Neural progenitor cell (in vitro differentiated cells): ENCODE data around the gene ANLN. TPM values are rescaled to one million over a fixed set of nuclear protein-coding genes. Genes with fewer than 3 reads are reported as not detected.

Experiments used
- DNase-seq: peaks from one replicate; pipeline ENCODE4 v3.0.0-alpha.2; 2016; ENCODE audit warnings: low spot score
- H2AFZ ChIP-seq: fragments of 200-600 bp; sonication (generic); replicated peaks from 2 replicates; pipeline ENCODE4 v1.6.1; 2016; ENCODE audit warnings: antibody characterized with exemption
- H3F3A ChIP-seq: fragments of 200-600 bp; sonication (generic); 2 replicates; pipeline ENCODE4 v1.6.1; 2016; ENCODE audit warnings: antibody characterized with exemption, low read depth
- H3K27ac ChIP-seq: fragments of 200-600 bp; sonication (generic); 2 replicates; pipeline ENCODE4 v1.5.1; 2016; ENCODE audit warnings: mild to moderate bottlenecking
- H3K27me3 ChIP-seq: fragments of 200-600 bp; sonication (generic); 2 replicates; pipeline ENCODE4 v1.6.1; 2016; ENCODE audit warnings: mild to moderate bottlenecking, moderate library complexity
- H3K36me3 ChIP-seq: fragments of 200-600 bp; sonication (generic); 2 replicates; pipeline ENCODE4 v1.5.1; 2016
- H3K4me1 ChIP-seq: fragments of 200-600 bp; sonication (generic); 2 replicates; pipeline ENCODE4 v1.6.1; 2016; ENCODE audit warnings: mixed run types
- H3K4me2 ChIP-seq: fragments of 200-600 bp; sonication (generic); 2 replicates; pipeline ENCODE4 v1.6.1; 2016
- H3K4me3 ChIP-seq: fragments of 200-600 bp; sonication (generic); 2 replicates; pipeline ENCODE4 v1.5.1; 2016
- H3K79me2 ChIP-seq: fragments of 200-600 bp; sonication (generic); 2 replicates; pipeline ENCODE4 v1.6.1; 2016; ENCODE audit warnings: low read depth
- H3K9ac ChIP-seq: fragments of 200-600 bp; sonication (generic); 2 replicates; pipeline ENCODE4 v1.6.1; 2016
- H3K9me3 ChIP-seq: fragments of 200-600 bp; sonication (generic); 2 replicates; pipeline ENCODE4 v1.5.1; 2016; ENCODE audit warnings: low read depth
- H4K20me1 ChIP-seq: fragments of 200-600 bp; sonication (generic); 2 replicates; pipeline ENCODE4 v1.6.1; 2016; ENCODE audit warnings: low read depth
- H3K27ac Mint-ChIP-seq: 3 replicates; pipeline ENCODE4 v1.8.0; 2021; ENCODE audit warnings: mixed read lengths
- H3K27me3 Mint-ChIP-seq: 2 replicates; pipeline ENCODE4 v1.8.0; 2022; ENCODE audit warnings: low read depth, mild to moderate bottlenecking, inconsistent platforms, moderate library complexity, mixed read lengths; ENCODE audit not compliant: insufficient read depth
- H3K36me3 Mint-ChIP-seq: 3 replicates; pipeline ENCODE4 v1.8.0; 2021; ENCODE audit warnings: mixed read lengths
- H3K4me1 Mint-ChIP-seq: 3 replicates; pipeline ENCODE4 v1.8.0; 2021; ENCODE audit warnings: mixed read lengths
- H3K4me3 Mint-ChIP-seq: 3 replicates; pipeline ENCODE4 v1.8.0; 2021; ENCODE audit warnings: mild to moderate bottlenecking, moderate library complexity, mixed read lengths
- H3K9me3 Mint-ChIP-seq: 3 replicates; pipeline ENCODE4 v1.8.0; 2020; ENCODE audit warnings: mixed read lengths
- CTCF ChIP-seq: fragments of 200-600 bp; sonication (generic); IDR thresholded peaks from 2 replicates; pipeline ENCODE4 v1.5.1; 2017; ENCODE audit warnings: antibody characterized with exemption, mild to moderate bottlenecking
- EZH2 ChIP-seq: fragments of 200-600 bp; sonication (generic); IDR thresholded peaks from 2 replicates; pipeline ENCODE4 v1.6.1; 2017; ENCODE audit warnings: antibody characterized with exemption, mild to moderate bottlenecking, moderate library complexity
- EZH2phosphoT487 ChIP-seq: fragments of 200-600 bp; sonication (generic); IDR thresholded peaks from 2 replicates; pipeline ENCODE4 v1.6.1; 2017; ENCODE audit warnings: antibody characterized with exemption
- total RNA-seq: library from RNA; depleted of rRNA; stranded (reverse); fragments of >200 nt; gene quantifications from 2 replicates; pipeline ENCODE4 v1.2.3, GENCODE V29; 2015; ENCODE audit warnings: low replicate concordance

The ANLN gene
- total RNA-seq, 1 donor from 2014 or later: 176 TPM

DNA sequence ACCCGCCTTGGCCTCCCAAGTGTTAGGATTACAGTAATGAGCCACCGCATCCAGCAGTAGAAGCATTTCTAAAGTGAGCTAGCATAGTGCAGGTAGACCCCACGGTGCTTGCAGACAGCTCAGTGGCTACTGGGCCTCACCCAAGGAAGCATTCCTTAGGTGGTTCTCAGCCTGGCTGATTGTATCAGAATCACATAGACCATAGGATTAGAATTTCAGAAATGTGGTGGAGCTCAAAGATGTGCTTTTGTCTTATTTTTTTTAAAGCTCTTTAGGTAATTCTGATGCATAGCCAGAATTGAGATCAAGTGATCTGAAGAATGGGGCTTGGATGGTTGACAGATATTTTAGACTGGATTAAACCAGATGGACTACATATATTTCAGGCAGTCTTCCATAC, 10.9 kb downstream of the ANLN start:
- H3K9me3 Mint-ChIP-seq: peaks cover under 1% of the 10 kb centered on the region
- no peak overlapping the region for H3K4me3 Mint-ChIP-seq
- H3K4me1 Mint-ChIP-seq: no peaks in the 10 kb centered on the region
- Histone ChIP-seq H3K4me3 (no peak overlapping the region), H3K4me1 (no peaks in the 10 kb centered on the region), H3K27me3 (no peaks in the 10 kb centered on the region), H3K79me2 (peaks cover 43% of the 10 kb centered on the region), H3K9ac (no peak overlapping the region), H3F3A (peaks cover 10% of the 10 kb centered on the region), H2AFZ (no peak overlapping the region), H3K36me3 (peaks cover 47% of the 10 kb centered on the region), H3K9me3 (no peaks in the 10 kb centered on the region), H3K27ac (no peak overlapping the region), H4K20me1 (peaks cover 12% of the 10 kb centered on the region), H3K4me2 (no peak overlapping the region)
- H3K27ac Mint-ChIP-seq: no peak overlapping the region
- DNase-seq: no peak
- TF ChIP-seq CTCF (no peak), EZH2phosphoT487 (no peak), EZH2 (no peak)
- no peaks in the 10 kb centered on the region for H3K27me3 Mint-ChIP-seq
- H3K36me3 Mint-ChIP-seq: peaks cover 40% of the 10 kb centered on the region

GRCh38 chr7:36403452-36403851, 13.8 kb downstream of the ANLN start:
- Mint-ChIP-seq H3K4me1 (no peaks in the 10 kb centered on the region), H3K27ac (no peak overlapping the region), H3K9me3 (no peaks in the 10 kb centered on the region), H3K36me3 (peaks cover 34% of the 10 kb centered on the region), H3K4me3 (no peak overlapping the region), H3K27me3 (no peaks in the 10 kb centered on the region)
- DNase-seq: no peak
- no peak overlapping the region for H3K4me2 ChIP-seq
- no peak overlapping the region for H2AFZ ChIP-seq
- H4K20me1 ChIP-seq: peaks cover 12% of the 10 kb centered on the region
- no peaks in the 10 kb centered on the region for H3K4me1 ChIP-seq
- no peaks in the 10 kb centered on the region for H3K9me3 ChIP-seq
- peaks cover 35% of the 10 kb centered on the region for H3K79me2 ChIP-seq
- H3K27ac ChIP-seq: no peak overlapping the region
- TF ChIP-seq EZH2: no peak
- TF ChIP-seq EZH2phosphoT487: no peak
- no peak overlapping the region for H3K4me3 ChIP-seq
- H3F3A ChIP-seq: peaks cover 11% of the 10 kb centered on the region
- peaks cover 45% of the 10 kb centered on the region for H3K36me3 ChIP-seq
- H3K9ac ChIP-seq: no peak overlapping the region
- no peaks in the 10 kb centered on the region for H3K27me3 ChIP-seq

DNA sequence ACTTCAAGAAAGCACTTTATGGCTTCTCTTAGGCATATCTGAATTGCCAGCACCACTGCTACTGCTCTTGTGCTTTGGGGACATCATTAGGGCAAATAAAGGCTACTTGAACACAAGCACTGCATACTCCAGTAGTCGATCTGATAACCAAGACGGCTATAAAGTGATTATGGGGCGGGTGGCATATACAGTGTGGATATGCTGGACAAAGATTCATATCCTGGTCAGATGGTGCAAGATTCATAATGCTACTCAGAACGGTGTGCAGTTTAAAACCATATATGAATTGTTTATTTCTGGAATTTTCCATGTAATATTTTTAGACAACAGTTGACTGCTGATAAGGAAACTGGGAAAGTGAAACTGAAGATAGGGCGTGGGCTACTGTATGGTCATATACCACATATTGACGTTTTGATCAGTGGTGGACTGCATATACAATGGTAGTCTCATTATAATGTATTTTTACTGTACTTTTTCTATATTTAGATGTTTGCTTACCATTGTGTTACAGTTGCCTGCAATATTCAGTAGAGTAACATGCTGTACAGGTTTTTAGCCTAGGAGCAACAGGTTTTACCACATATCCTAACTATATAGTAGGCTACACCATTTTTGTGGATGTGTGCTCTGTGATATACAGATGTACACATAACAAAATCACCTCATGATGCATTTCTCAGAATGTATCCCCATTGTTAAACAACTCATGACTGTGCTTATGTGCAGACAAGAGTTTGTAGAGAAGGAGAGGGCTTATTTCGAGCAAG, 15.2 kb downstream of the ANLN start:
- Histone ChIP-seq H3K9me3 (no peaks in the 10 kb centered on the region), H3K36me3 (peaks cover 35% of the 10 kb centered on the region), H3K4me2 (no peak overlapping the region), H3K9ac (no peak overlapping the region), H3K4me1 (no peaks in the 10 kb centered on the region), H3K27ac (peak overlapping the region; percentile 46), H3F3A (peaks cover 9% of the 10 kb centered on the region), H2AFZ (no peak overlapping the region), H3K4me3 (no peak overlapping the region), H4K20me1 (peaks cover 17% of the 10 kb centered on the region), H3K27me3 (no peaks in the 10 kb centered on the region), H3K79me2 (peaks cover 33% of the 10 kb centered on the region)
- no peak for TF ChIP-seq EZH2
- no peaks in the 10 kb centered on the region for H3K9me3 Mint-ChIP-seq
- no peak overlapping the region for H3K27ac Mint-ChIP-seq
- H3K4me3 Mint-ChIP-seq: no peak overlapping the region
- H3K36me3 Mint-ChIP-seq: peaks cover 28% of the 10 kb centered on the region
- H3K27me3 Mint-ChIP-seq: no peaks in the 10 kb centered on the region
- H3K4me1 Mint-ChIP-seq: no peaks in the 10 kb centered on the region
- no peak for DNase-seq

- Histone ChIP-seq H4K20me1 (peaks cover 17% of the 10 kb centered on the region), H3K9ac (no peak overlapping the region), H3K36me3 (peaks cover 37% of the 10 kb centered on the region), H3K27ac (peak overlapping the region; percentile 46), H3K4me3 (no peak overlapping the region), H3K9me3 (no peaks in the 10 kb centered on the region), H3K4me2 (no peak overlapping the region), H2AFZ (no peak overlapping the region), H3K4me1 (no peaks in the 10 kb centered on the region), H3K79me2 (peaks cover 33% of the 10 kb centered on the region), H3K27me3 (no peaks in the 10 kb centered on the region), H3F3A (peaks cover 6% of the 10 kb centered on the region)
- DNase-seq: no peak
- H3K36me3 Mint-ChIP-seq: peaks cover 25% of the 10 kb centered on the region
- H3K4me1 Mint-ChIP-seq: no peaks in the 10 kb centered on the region
- H3K9me3 Mint-ChIP-seq: no peaks in the 10 kb centered on the region
- TF ChIP-seq EZH2 (no peak), CTCF (no peak)
- H3K27ac Mint-ChIP-seq: no peak overlapping the region
- no peaks in the 10 kb centered on the region for H3K27me3 Mint-ChIP-seq
- no peak overlapping the region for H3K4me3 Mint-ChIP-seq
Measured at GRCh38 chr7:36405409-36405803, 15.7 kb downstream of the ANLN start.
